IPS-15b (cell line): ENCODE results near the gene C10orf105.

Source experiments
- H3K27me3 ChIP-seq: one replicate; pipeline ENCODE4 v1.6.1; 2013; ENCODE audit warnings: low read length; ENCODE audit not compliant: control insufficient read depth, insufficient read depth
- H3K36me3 ChIP-seq: one replicate; pipeline ENCODE4 v1.6.1; 2013; ENCODE audit warnings: low read length; ENCODE audit not compliant: control insufficient read depth, insufficient read depth
- H3K4me1 ChIP-seq: one replicate; pipeline ENCODE4 v1.6.1; 2013; ENCODE audit warnings: mild to moderate bottlenecking, low read length; ENCODE audit not compliant: control insufficient read depth, insufficient read depth
- H3K4me3 ChIP-seq: one replicate; pipeline ENCODE4 v1.5.1; 2013; ENCODE audit warnings: low read depth, low read length
- H3K9ac ChIP-seq: one replicate; pipeline ENCODE4 v1.6.1; 2013; ENCODE audit warnings: low read depth, mild to moderate bottlenecking, low read length
- H3K9me3 ChIP-seq: one replicate; pipeline ENCODE4 v1.6.1; 2013; ENCODE audit warnings: mild to moderate bottlenecking, low read length; ENCODE audit not compliant: control insufficient read depth, insufficient read depth

C10orf105 gene

GRCh38 chr10:71719464-71720201 is at the start of gene C10orf105:
C10orf105 (minus strand) TSS chr10:71719778; CDS start chr10:71716337, 3,441 bp downstream.
- Histone ChIP-seq H3K9me3 (no peaks in the 10 kb centered on the region), H3K9ac (no peak within 1 kb of the TSS), H3K4me1 (peaks cover 7% of the 10 kb centered on the region), H3K27me3 (no peaks in the 10 kb centered on the region), H3K4me3 (no peak within 1 kb of the TSS), H3K36me3 (no peaks in the 10 kb centered on the region)

GRCh38 chr10:71767420-71768035 is 48.0 kb upstream of the C10orf105 start:
- H3K4me1 ChIP-seq, result no peaks in the 10 kb centered on the region
- H3K4me3 ChIP-seq, result no peak overlapping the region
- H3K27me3 ChIP-seq, result peaks cover 9% of the 10 kb centered on the region
- H3K9me3 ChIP-seq, result no peaks in the 10 kb centered on the region
- no peaks in the 10 kb centered on the region for H3K36me3 ChIP-seq
- no peak overlapping the region for H3K9ac ChIP-seq

DNA sequence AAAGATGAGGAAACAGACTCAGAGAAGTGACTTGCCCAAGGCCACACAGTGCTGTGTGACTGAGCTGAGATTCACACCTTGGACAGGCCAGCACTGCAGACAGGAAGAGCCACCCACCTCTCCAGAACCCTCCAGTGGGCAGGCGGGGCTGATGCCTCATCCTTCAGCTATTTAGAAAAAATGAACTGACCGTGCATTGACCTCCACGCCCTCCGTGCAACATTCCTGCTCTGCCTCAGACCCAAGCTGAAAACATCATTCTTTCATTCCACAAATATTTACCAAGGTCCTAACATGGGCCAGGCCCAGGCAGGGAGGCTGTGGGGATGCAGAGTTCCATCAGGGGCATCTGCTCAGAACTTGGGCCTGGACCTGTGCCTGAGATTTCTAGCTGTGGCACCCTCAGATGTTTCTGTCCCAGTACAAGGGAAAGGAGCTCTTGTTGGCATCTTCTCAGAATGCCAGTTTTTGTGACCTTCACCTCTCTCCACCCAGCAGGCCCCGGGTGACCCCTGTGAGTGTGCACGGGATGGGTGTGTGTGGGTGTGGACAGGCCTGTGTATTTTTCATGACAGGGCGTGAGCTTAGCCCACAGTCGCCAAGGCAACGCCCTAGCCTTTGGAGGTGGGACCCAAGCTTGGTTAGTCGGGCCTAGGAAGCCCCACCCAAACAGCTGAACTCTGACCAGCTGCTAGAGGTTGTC is 47.3 kb upstream of the C10orf105 start:
- no peaks in the 10 kb centered on the region for H3K4me1 ChIP-seq
- H3K9ac ChIP-seq, result no peak overlapping the region
- no peaks in the 10 kb centered on the region for H3K9me3 ChIP-seq
- H3K4me3 ChIP-seq, result no peak overlapping the region
- no peaks in the 10 kb centered on the region for H3K36me3 ChIP-seq
- H3K27me3 ChIP-seq, result peaks cover 2% of the 10 kb centered on the region

DNA sequence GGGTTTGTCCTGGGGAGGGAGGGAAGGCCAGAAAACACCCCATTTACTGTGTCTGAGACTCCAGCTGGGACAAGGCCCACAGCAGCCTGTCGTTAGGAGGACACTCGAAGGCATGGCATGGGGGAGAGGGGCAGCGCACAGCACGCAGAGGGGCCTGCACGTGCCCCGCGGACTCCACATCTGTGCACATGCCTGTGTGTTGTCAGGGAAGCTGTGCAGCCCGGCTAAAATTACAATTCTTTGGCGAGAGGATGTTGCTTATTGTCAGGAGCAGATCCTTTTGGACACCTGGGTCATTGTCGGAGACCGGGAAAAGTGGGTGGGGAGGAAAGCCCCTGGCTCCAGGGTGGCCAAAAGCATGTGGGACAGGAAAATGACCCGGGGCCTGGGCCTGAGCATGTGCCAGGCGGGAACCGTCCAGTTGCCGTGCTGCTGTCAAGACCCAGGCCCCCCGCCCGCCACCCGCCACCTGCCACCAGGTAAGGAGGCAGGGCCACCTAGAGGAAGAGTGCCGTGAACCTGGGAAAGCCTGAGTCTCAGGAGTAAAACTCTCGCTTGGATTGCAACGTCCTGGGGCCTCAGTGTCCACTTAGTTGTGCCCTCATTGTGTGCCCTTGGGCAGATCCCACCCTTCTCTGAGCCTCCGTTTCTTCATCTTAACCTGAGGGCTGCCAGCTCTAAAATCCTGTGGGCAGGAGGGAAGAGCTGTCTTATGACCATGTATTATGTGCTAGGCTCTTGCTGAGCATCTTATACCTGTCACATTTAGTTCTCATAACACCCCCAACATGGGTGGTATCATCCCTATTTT is 46.5 kb upstream of the C10orf105 start:
- H3K27me3 ChIP-seq, result no peaks in the 10 kb centered on the region
- no peaks in the 10 kb centered on the region for H3K36me3 ChIP-seq
- no peak overlapping the region for H3K4me3 ChIP-seq
- no peaks in the 10 kb centered on the region for H3K9me3 ChIP-seq
- no peaks in the 10 kb centered on the region for H3K4me1 ChIP-seq
- no peak overlapping the region for H3K9ac ChIP-seq

DNA sequence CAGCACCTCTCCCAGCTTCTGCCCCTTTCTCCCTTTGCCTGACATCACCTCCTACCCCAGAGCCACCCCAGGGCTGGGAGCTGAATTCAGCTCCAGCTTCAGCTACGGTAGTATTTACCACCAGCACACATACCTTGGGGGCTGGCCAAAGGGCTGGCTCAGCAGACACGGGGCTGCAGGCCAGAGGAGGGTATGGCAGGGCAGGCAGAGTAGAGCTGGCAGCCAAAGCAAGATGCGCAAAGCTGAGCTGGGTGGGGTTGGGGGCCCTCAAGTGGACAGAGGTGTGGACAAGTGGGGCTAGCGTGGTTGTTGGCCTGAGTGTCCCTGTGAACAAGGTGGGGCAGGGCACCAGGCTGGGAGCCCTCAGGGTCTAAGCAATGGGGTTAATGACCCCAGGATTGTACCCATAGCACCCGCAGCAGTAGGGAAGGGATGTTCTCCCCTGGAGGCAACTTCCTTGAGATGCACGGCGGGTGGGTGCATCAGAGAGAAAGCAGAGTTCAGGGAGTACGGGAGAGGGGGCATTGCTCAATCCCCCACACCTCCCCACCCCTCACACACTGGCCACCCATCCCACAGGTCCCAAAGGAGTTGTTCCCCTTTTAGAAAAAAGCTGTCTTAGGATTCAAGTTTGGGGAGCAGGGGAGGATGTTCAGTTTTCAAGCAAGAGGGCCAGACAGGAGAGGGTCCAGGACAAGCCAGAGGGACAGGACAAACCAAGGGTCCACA is 45.8 kb upstream of the C10orf105 start:
- H3K4me3 ChIP-seq, result no peak overlapping the region
- no peak overlapping the region for H3K9ac ChIP-seq
- H3K4me1 ChIP-seq, result no peaks in the 10 kb centered on the region

DNA sequence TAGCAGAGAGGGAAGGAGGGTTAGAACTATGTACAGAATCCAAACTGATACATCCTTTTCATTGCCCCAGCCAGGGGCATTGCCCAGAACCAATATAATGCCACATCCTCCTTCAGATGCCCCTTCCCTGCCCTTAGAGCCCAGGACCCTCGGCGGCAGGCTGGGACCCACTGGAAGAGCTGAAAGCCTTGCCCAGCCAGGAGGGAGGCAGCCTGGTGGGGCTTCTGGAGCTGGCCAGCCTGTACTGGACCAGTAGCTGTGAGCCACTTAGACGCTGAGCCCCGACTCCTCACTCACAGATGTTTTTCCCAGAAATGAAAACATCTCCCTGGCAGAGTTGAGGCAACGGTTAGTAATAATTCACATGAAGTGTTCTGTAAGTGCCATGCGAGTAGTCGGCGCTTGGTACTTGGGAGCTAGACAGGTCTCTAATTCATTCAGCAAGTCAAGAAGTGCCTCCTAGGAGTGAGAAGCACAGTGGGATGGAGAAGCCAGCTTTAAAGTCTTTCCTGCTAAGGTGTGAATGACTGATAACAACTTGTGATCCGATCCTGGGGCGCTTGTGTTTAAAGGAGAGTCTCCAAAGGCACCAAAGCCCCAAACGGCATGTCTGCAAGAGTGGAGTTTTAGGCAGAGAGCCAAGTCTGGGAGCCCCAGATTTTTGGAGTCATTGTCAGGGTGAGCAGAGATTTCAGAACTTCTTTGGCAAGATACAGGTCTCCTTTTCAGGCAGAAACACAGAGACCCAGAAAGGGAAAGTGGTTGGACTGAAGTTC is 44.0 kb upstream of the C10orf105 start:
- no peak overlapping the region for H3K9ac ChIP-seq
- no peaks in the 10 kb centered on the region for H3K27me3 ChIP-seq
- H3K9me3 ChIP-seq, result no peaks in the 10 kb centered on the region
- H3K36me3 ChIP-seq, result no peaks in the 10 kb centered on the region
- H3K4me1 ChIP-seq, result no peaks in the 10 kb centered on the region
- no peak overlapping the region for H3K4me3 ChIP-seq

More for the DNA sequence above, 45.8 kb upstream of the C10orf105 start:
- H3K36me3 ChIP-seq, result no peaks in the 10 kb centered on the region
- H3K27me3 ChIP-seq, result no peaks in the 10 kb centered on the region
- H3K9me3 ChIP-seq, result no peaks in the 10 kb centered on the region

DNA sequence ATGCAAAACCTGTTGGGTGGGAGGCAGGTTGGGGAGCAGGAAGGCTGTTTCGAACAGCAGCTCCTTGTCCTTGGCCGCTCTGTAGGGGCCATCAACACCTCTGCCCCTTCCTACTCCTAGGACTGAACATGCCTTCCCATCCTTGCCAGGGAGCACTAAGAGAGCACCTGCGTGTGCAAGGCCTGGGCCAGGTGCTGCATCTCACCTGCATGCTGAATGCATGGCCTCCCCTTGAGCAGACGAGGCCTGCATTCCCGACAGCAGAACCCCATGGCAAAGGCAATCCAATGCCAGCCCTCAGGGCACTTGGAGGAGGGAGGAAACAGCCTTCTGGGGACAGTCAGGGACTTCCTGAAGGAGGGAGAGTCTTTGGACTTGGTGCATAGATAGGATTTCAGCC is 42.7 kb upstream of the C10orf105 start:
- H3K36me3 ChIP-seq, result no peaks in the 10 kb centered on the region
- H3K4me3 ChIP-seq, result no peak overlapping the region
- H3K9me3 ChIP-seq, result no peaks in the 10 kb centered on the region
- H3K4me1 ChIP-seq, result no peaks in the 10 kb centered on the region
- no peaks in the 10 kb centered on the region for H3K27me3 ChIP-seq
- no peak overlapping the region for H3K9ac ChIP-seq

DNA sequence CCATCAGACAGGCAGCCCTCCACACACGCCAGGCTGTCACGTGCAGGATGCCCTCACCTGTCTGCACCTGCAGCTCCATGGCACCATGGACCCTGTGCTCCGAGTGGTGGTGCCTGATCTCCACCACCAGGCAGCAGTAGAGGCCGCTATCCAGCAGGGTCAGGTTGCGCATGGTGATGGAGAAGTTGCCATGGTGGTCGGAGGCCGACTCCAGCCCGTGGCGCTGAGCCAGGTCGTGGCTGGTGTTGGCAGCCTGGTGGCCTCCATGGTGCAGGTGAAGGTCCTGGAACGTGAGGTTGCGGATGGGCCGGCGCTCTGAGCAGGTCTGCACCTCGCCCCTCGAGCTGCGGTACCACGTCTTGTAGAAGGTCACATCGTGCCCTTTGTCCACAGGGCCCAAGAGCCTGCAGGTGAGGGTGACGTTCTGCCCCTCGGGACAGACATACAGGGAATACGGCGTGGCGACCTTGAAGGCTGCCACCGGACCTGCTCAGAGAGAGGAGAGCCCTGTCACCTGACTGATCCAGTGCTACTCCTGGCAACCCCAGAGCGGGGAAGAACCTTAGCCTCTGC is 42.0 kb upstream of the C10orf105 start:
- H3K9ac ChIP-seq, result no peak overlapping the region
- H3K4me3 ChIP-seq, result no peak overlapping the region
- no peaks in the 10 kb centered on the region for H3K27me3 ChIP-seq
- H3K4me1 ChIP-seq, result no peaks in the 10 kb centered on the region
- H3K9me3 ChIP-seq, result no peaks in the 10 kb centered on the region
- H3K36me3 ChIP-seq, result no peaks in the 10 kb centered on the region

GRCh38 chr10:71761105-71761511 is 41.5 kb upstream of the C10orf105 start:
- Histone ChIP-seq H3K4me1 (no peaks in the 10 kb centered on the region), H3K27me3 (no peaks in the 10 kb centered on the region), H3K4me3 (no peak overlapping the region), H3K9ac (no peak overlapping the region), H3K36me3 (no peaks in the 10 kb centered on the region), H3K9me3 (no peaks in the 10 kb centered on the region)

- Histone ChIP-seq H3K9me3 (no peaks in the 10 kb centered on the region), H3K9ac (no peak overlapping the region), H3K4me1 (no peaks in the 10 kb centered on the region), H3K36me3 (no peaks in the 10 kb centered on the region), H3K27me3 (no peaks in the 10 kb centered on the region), H3K4me3 (no peak overlapping the region)
These were observed 37.9 kb upstream of the C10orf105 start for GRCh38 chr10:71757399-71757922.
